ENCODE results near the gene ARHGAP9. TPM values are rescaled to one million over a fixed set of nuclear protein-coding genes. Genes with fewer than 3 reads are reported as not detected.

ARHGAP9 gene
- total RNA-seq, 1 experiment from 2014 or later: 3.6 TPM

GRCh38 chr12:57475271-57476161 lies 4.2 kb downstream of the ARHGAP9 start (continued):
- no peak for TF ChIP-seq PRDM15 (CRISPR knock-in tag; IDR thresholded peaks at IDR 0.05)
- no peak for TF ChIP-seq IRF2 (CRISPR knock-in tag; IDR thresholded peaks at IDR 0.05; ENCODE audit: borderline replicate concordance, low read depth)
- TF ChIP-seq, protein P1, sequence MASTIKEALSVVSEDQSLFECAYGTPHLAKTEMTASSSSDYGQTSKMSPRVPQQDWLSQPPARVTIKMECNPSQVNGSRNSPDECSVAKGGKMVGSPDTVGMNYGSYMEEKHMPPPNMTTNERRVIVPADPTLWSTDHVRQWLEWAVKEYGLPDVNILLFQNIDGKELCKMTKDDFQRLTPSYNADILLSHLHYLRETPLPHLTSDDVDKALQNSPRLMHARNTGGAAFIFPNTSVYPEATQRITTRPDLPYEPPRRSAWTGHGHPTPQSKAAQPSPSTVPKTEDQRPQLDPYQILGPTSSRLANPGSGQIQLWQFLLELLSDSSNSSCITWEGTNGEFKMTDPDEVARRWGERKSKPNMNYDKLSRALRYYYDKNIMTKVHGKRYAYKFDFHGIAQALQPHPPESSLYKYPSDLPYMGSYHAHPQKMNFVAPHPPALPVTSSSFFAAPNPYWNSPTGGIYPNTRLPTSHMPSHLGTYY (CRISPR knock-in tag; IDR thresholded peaks at IDR 0.05): no peak
- TF ChIP-seq TCF7 (CRISPR knock-in tag; IDR thresholded peaks at IDR 0.05; ENCODE audit: low read depth): no peak
- 0 out of 2 replicates have a peak, but pooled peaks have one; percentile 43 for TF ChIP-seq CREM (CRISPR knock-in tag; IDR thresholded peaks at IDR 0.05)
- no peak for TF ChIP-seq JAZF1 (CRISPR knock-in tag; IDR thresholded peaks at IDR 0.05)
- no peak for TF ChIP-seq JUN (CRISPR knock-in tag; IDR thresholded peaks at IDR 0.05)
- TF ChIP-seq, protein P2, sequence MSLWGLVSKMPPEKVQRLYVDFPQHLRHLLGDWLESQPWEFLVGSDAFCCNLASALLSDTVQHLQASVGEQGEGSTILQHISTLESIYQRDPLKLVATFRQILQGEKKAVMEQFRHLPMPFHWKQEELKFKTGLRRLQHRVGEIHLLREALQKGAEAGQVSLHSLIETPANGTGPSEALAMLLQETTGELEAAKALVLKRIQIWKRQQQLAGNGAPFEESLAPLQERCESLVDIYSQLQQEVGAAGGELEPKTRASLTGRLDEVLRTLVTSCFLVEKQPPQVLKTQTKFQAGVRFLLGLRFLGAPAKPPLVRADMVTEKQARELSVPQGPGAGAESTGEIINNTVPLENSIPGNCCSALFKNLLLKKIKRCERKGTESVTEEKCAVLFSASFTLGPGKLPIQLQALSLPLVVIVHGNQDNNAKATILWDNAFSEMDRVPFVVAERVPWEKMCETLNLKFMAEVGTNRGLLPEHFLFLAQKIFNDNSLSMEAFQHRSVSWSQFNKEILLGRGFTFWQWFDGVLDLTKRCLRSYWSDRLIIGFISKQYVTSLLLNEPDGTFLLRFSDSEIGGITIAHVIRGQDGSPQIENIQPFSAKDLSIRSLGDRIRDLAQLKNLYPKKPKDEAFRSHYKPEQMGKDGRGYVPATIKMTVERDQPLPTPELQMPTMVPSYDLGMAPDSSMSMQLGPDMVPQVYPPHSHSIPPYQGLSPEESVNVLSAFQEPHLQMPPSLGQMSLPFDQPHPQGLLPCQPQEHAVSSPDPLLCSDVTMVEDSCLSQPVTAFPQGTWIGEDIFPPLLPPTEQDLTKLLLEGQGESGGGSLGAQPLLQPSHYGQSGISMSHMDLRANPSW (CRISPR knock-in tag; conservative IDR thresholded peaks at IDR 0.05; ENCODE audit: low read depth): no peak
- TF ChIP-seq, protein P3, sequence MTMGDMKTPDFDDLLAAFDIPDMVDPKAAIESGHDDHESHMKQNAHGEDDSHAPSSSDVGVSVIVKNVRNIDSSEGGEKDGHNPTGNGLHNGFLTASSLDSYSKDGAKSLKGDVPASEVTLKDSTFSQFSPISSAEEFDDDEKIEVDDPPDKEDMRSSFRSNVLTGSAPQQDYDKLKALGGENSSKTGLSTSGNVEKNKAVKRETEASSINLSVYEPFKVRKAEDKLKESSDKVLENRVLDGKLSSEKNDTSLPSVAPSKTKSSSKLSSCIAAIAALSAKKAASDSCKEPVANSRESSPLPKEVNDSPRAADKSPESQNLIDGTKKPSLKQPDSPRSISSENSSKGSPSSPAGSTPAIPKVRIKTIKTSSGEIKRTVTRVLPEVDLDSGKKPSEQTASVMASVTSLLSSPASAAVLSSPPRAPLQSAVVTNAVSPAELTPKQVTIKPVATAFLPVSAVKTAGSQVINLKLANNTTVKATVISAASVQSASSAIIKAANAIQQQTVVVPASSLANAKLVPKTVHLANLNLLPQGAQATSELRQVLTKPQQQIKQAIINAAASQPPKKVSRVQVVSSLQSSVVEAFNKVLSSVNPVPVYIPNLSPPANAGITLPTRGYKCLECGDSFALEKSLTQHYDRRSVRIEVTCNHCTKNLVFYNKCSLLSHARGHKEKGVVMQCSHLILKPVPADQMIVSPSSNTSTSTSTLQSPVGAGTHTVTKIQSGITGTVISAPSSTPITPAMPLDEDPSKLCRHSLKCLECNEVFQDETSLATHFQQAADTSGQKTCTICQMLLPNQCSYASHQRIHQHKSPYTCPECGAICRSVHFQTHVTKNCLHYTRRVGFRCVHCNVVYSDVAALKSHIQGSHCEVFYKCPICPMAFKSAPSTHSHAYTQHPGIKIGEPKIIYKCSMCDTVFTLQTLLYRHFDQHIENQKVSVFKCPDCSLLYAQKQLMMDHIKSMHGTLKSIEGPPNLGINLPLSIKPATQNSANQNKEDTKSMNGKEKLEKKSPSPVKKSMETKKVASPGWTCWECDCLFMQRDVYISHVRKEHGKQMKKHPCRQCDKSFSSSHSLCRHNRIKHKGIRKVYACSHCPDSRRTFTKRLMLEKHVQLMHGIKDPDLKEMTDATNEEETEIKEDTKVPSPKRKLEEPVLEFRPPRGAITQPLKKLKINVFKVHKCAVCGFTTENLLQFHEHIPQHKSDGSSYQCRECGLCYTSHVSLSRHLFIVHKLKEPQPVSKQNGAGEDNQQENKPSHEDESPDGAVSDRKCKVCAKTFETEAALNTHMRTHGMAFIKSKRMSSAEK (CRISPR knock-in tag; IDR thresholded peaks at IDR 0.05; ENCODE audit: borderline replicate concordance): no peak
- no peak for TF ChIP-seq SP1 (CRISPR knock-in tag; conservative IDR thresholded peaks at IDR 0.05)
- no peak for TF ChIP-seq GRHL2 (CRISPR knock-in tag; IDR thresholded peaks at IDR 0.05; ENCODE audit: insufficient replicate concordance, severe bottlenecking)
- no peak for TF ChIP-seq ZMAT4 (CRISPR knock-in tag; IDR thresholded peaks at IDR 0.05)
- peak; percentile 7; the same call in 1 of the 2 replicates for TF ChIP-seq ZNF423 (CRISPR knock-in tag; IDR thresholded peaks at IDR 0.05)
- no peak for TF ChIP-seq FOXJ3 (CRISPR knock-in tag; IDR thresholded peaks at IDR 0.05; ENCODE audit: borderline replicate concordance)
- no peak for TF ChIP-seq ATF1 (CRISPR knock-in tag; IDR thresholded peaks at IDR 0.05)
- TF ChIP-seq MYBL2 (CRISPR knock-in tag; IDR thresholded peaks at IDR 0.05): no peak
- no peak for TF ChIP-seq GTF2I (CRISPR knock-in tag; conservative IDR thresholded peaks at IDR 0.05)
- no peak for TF ChIP-seq NFYB (CRISPR knock-in tag; conservative IDR thresholded peaks at IDR 0.05; ENCODE audit: low read depth)
- TF ChIP-seq USF1 (CRISPR knock-in tag; IDR thresholded peaks at IDR 0.05): no peak
- TF ChIP-seq ESRRA (CRISPR knock-in tag; IDR thresholded peaks at IDR 0.05; ENCODE audit: borderline replicate concordance): no peak
- no peak for TF ChIP-seq MLX (CRISPR knock-in tag; IDR thresholded peaks at IDR 0.05)
- TF ChIP-seq RORB (CRISPR knock-in tag; IDR thresholded peaks at IDR 0.05): no peak
- no peak for TF ChIP-seq CREB1 (CRISPR knock-in tag; IDR thresholded peaks at IDR 0.05)
- no peak for TF ChIP-seq SMAD4 (CRISPR knock-in tag; IDR thresholded peaks at IDR 0.05)
- TF ChIP-seq TP53 (CRISPR knock-in tag; IDR thresholded peaks at IDR 0.05): no peak
- TF ChIP-seq ETV6 (CRISPR knock-in tag; IDR thresholded peaks at IDR 0.05): no peak
